Psoas muscle (tissue), 8 donors: Measurements from ENCODE around the gene CDK11B. TPM values are rescaled to one million over a fixed set of nuclear protein-coding genes. Genes with fewer than 3 reads are reported as not detected.

Experiments used
- ATAC-seq, 4 donors: fragments of 200-7000 bp; cut with Tn5 transposase; one replicate each; pipeline ENCODE4 v1.9.1; 2020; ENCODE audit warnings: moderate library complexity in 3 of 4, mild to moderate bottlenecking in 2 of 4
- DNase-seq, 2 donors: peaks; one replicate each; pipeline ENCODE4 v3.0.0-alpha.2; 2020
- H3K27ac ChIP-seq: fragments of 200-600 bp; one replicate; pipeline ENCODE4 v1.8.0; 2022
- H3K27me3 ChIP-seq, 3 donors: fragments of 200-600 bp in 1 of 3; one replicate each; pipeline versions ENCODE4 v1.6.1 to v1.8.0; 2013 to 2022; ENCODE audit warnings: low read length in 2 of 3, mild to moderate bottlenecking in 2 of 3, moderate library complexity in 1 of 3; ENCODE audit not compliant: insufficient read depth in 3 of 3
- H3K36me3 ChIP-seq, 2 donors: fragments of 200-600 bp in 1 of 2; one replicate each; pipeline versions ENCODE4 v1.6.1 to v1.8.0; 2013 to 2022; ENCODE audit warnings: low read depth in 1 of 2, mild to moderate bottlenecking in 1 of 2, moderate library complexity in 1 of 2; ENCODE audit not compliant: insufficient read depth in 1 of 2
- H3K4me1 ChIP-seq: fragments of 200-600 bp; one replicate; pipeline ENCODE4 v1.8.0; 2022
- H3K4me3 ChIP-seq: fragments of 200-600 bp; one replicate; pipeline ENCODE4 v1.8.0; 2022; ENCODE audit warnings: mild to moderate bottlenecking
- H3K9me3 ChIP-seq: fragments of 200-600 bp; one replicate; pipeline ENCODE4 v1.8.0; 2022
- WGBS, 3 donors: extraction: QIAGEN DNeasy Blood & Tissue Kit; methylation state at CpG; one replicate each; pipeline versions ENCODE4 v1.1.6 to v1.1.7; 2013; 5-methylcytosine and 5-hydroxymethylcytosine counted together
- intact Hi-C, 2 donors: fragments of 100-400 bp; cut with DNase I; formaldehyde crosslinking; loops; one replicate each; pipeline versions ENCODE4 v1.11.0 to v1.14.2; 2022
- polyA plus RNA-seq, 3 donors: library from polyadenylated mRNA; stranded (reverse); fragments of 200-250 nt; gene quantifications; one replicate each; pipeline ENCODE4 v1.2.3, GENCODE V29; 2013
- total RNA-seq, 4 donors: library from RNA; stranded (reverse); fragmentation: NEBNext Ultra II Directional in 2 of 4; extraction: Animal tissue kit (Norgen Biotek cat#: 25700) in 2 of 4; gene quantifications; one replicate each; pipeline versions ENCODE4 v1.2.1 to v1.2.4, GENCODE V29; 2021 to 2023
- TF ChIP-seq, protein P1 (sequence below): fragments of 200-600 bp; IDR thresholded peaks from one replicate; pipeline ENCODE4 v1.8.0; 2022; ENCODE audit warnings: antibody characterized with exemption
- donor health status: healthy with polysubstance abuse.
- donor health status: DM: no; HTN: no; CAD: no; lungs with moderate emphysema.
- donor health status: Bipolar disorder and iron deficiency.
- donor health status: healthy.
- donor health status: DM: yes; HTN: yes; CAD: no.
- donor health status: DM: no; HTN: no; CAD: no.
- donor health status: DM: no; HTN: no; CAD: no.
- donor health status: DM: yes; HTN: yes; CAD: no.

CDK11B gene
- total and polyA plus RNA-seq, 7 donors: 30.6 to 72.8 (median 42.1) TPM

DNA sequence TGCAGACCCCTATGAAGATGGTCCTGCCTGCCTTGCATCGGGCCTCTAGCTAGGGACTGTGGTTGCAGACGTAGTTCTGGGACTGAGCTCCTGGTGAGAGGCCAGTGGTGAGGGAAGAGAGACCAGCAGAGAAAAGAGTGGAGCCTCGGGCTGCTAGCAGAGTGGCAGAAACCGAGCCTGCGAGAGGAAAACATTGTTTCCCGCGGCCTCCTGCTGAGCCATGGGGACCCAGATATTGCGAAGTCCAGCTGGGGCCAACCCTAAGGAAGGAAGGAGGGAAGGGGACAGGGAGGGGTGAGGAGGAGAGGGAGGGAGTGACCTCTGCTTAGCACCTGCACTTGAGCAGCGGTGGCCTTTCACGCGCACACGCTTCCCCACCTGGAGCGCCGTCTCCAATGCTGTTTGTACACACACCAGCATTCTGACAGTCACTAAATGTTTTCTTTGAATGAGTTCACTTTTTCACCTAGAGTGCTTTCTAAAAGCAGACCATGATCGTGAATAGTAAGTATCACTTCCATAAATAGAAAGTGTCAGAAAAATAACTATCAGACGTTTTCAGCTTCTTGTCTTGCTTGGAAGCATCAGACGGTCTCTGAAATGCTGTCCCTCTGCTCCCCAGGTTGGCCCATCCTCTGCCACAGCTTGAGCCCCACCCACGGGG, 56.4 kb downstream of the CDK11B start:
- DNase-seq (no peak), ATAC-seq (no peak)
- Histone ChIP-seq H3K36me3 (no peaks in the 10 kb centered on the region), H3K27ac (no peak overlapping the region), H3K9me3 (no peaks in the 10 kb centered on the region), H3K4me3 (no peak overlapping the region), H3K4me1 (peaks cover 13% of the 10 kb centered on the region), H3K27me3 (peaks cover 0 to 58% (median 24%) of the 10 kb centered on the region in 3 donors)
- TF ChIP-seq, protein P1, sequence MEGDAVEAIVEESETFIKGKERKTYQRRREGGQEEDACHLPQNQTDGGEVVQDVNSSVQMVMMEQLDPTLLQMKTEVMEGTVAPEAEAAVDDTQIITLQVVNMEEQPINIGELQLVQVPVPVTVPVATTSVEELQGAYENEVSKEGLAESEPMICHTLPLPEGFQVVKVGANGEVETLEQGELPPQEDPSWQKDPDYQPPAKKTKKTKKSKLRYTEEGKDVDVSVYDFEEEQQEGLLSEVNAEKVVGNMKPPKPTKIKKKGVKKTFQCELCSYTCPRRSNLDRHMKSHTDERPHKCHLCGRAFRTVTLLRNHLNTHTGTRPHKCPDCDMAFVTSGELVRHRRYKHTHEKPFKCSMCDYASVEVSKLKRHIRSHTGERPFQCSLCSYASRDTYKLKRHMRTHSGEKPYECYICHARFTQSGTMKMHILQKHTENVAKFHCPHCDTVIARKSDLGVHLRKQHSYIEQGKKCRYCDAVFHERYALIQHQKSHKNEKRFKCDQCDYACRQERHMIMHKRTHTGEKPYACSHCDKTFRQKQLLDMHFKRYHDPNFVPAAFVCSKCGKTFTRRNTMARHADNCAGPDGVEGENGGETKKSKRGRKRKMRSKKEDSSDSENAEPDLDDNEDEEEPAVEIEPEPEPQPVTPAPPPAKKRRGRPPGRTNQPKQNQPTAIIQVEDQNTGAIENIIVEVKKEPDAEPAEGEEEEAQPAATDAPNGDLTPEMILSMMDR: no peak
- WGBS, 3 donors: 46 to 52% (median 49%) methylated on average over 18 of the region's 18 CpGs
- intact Hi-C loops: no loop called here

DNA sequence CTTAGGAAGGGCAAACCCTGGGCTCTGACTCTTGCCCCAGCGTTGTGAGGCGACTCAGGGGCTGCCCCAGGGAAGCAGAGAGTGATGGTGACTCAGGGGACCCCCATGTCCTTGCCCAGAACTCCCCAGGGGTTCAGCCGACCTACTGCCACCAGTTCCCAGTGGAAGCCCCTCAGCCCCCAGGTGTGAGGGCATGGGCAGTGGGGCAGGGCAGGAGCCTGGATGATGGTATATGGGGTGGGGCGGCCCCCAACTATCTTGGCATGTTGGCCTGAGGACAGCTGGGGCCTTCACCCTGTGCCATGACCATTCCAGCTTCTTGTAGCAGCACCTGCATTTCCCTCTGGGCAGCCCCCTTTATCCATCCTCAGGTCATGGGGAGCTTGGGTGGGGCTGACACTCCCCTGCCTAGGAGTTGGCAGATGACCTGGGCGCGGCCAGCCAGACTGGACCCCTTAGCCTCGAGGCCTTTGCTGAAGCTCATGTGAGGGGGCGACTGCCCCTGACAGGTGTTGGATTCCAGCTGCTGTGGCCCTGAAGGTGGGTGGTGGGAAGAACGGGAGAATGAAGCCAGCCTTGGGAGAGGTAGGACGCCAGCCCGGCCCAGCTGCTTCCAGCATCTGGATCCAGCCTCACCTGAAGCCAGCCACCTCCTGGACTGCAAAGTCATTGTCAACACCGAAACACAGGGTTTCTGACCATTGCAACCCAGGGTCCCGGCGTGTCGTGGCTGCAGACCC, 57.1 kb downstream of the CDK11B start:
- no peak for DNase-seq
- TF ChIP-seq, protein P1: no peak
- peaks cover 13% of the 10 kb centered on the region for H3K4me1 ChIP-seq
- no peaks in the 10 kb centered on the region for H3K9me3 ChIP-seq
- WGBS, 3 donors: 81 to 88% (median 82%) methylated on average over 15 of the region's 15 CpGs
- H3K27me3 ChIP-seq: peaks cover 0 to 58% (median 24%) of the 10 kb centered on the region in 3 donors
- H3K36me3 ChIP-seq: no peaks in the 10 kb centered on the region
- no peak overlapping the region for H3K27ac ChIP-seq
- no peak overlapping the region for H3K4me3 ChIP-seq
- intact Hi-C loops: no loop called here
- no peak for ATAC-seq

DNA sequence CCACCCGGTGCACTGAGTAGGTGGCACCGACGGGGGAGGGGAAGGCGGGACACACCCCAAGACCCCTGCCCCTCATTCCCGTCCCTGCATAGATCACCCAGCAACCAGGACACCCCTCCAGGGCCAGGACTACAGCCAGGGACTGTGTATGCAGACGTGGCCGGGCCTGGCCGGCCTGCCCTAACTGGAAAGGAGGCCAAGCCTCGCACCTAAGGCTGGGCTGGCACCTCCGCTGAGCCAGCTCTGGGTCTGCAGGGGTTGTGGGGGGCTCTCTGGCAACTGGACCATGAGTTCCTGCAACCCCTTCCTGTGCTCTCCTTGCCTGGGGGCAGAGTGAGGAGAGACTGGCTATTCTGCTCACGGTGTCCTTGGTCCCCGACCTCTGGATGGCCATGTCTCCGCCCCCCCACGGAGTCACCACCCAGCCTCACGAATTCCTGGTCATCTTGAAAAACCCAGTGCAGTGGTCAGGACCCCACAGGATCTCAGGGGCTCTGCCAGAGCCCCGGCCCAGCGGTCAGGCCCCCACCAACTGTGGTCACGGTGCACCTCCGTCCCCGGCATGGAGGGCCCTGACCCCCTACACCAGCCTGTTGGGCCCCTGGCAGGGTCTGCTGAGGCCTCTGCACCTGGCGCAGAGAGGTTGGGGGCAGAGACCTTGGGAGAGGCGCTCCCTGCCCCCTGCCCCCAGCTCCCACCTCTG, 57.8 kb downstream of the CDK11B start:
- DNase-seq (no peak), ATAC-seq (no peak)
- Histone ChIP-seq H3K4me1 (peaks cover 13% of the 10 kb centered on the region), H3K27me3 (peaks cover 0 to 64% (median 27%) of the 10 kb centered on the region in 3 donors), H3K9me3 (no peaks in the 10 kb centered on the region), H3K4me3 (peak overlapping the region; percentile 55), H3K36me3 (no peaks in the 10 kb centered on the region), H3K27ac (no peak overlapping the region)
- intact Hi-C loops: no loop called here
- 63 to 68% (median 67%) methylated on average over 19 to 22 of the region's 22 CpGs for WGBS, 3 donors
- TF ChIP-seq, protein P1: no peak

DNA sequence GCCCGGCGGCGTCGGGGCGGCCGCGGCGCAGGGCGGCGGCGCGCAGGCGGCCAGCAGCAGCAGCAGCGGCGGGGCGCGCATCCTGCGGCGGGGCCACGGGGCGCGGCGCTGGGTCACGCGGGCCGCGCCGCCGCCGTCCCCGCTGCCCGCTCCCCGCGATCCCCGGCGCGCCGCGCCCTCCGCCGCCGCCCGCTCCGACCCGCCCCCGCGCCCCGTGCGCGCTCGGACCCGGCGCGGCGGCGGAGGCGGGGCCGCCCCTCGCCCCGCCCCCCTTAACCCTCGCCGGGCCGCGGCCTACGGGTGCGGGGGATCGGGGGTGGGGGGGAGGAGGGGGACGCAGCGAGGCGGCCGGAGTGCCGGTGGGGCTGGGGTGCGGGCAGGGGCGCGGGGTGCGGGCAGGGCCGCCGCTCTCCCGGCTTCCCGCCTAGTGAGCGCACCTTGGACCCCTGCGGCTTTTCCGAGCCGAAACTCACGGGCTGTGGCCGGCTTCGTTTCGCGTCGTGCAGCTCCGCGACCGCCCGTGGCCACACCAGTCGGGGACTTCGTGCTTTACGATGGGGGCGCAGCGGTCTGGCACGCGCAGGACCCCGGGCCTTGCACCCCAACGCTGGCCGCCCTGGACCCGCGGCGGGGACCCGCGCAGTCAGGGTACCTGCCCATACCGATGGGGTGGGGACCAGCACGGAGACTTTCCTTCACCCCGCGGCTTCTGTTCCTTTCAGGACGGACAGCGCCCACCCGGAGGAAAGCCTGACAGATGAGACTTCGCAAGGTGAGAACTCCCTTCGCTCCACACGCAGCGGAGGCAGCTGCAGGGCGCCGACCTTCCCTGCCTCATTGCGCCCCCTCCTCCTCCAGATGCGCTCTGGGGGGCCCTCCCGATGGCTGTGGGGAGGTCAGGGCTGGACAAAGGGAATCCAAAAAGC, 58.6 kb downstream of the CDK11B start, which contains the start of gene FNDC10:
Gene FNDC10 (minus strand): TSS at position 201 of the 926 bp plus-strand sequence. CDS start 120 bp downstream, at position 81.
- TF ChIP-seq, protein P1: no peak
- Histone ChIP-seq H3K4me3 (peak within 1 kb of the TSS; percentile 55), H3K36me3 (no peaks in the 10 kb centered on the region), H3K4me1 (peaks cover 13% of the 10 kb centered on the region), H3K27ac (no peak within 1 kb of the TSS), H3K27me3 (peaks cover 0 to 64% (median 27%) of the 10 kb centered on the region in 3 donors), H3K9me3 (no peaks in the 10 kb centered on the region)
- intact Hi-C loops: no loop called here
- ATAC-seq (no peak), DNase-seq (no peak)
- WGBS, 3 donors: 2 to 3% (median 3%) methylated on average over 39 to 123 of the region's 125 CpGs
